Measurements from ENCODE around the gene ODR4. TPM values are rescaled to one million over a fixed set of nuclear protein-coding genes. Genes with fewer than 3 reads are reported as not detected.

ODR4 gene
- total RNA-seq: 46.9 TPM

GRCh38 chr1:186375152-186375928, at the start of gene ODR4, which contains the start of gene TPR:
ODR4 (plus strand) TSS chr1:186375838; CDS start chr1:186379786, 3,948 bp downstream.
TPR (minus strand) TSS chr1:186375253; CDS start chr1:186375028, 225 bp downstream.

GRCh38 chr1:186461014-186461413, 85.4 kb downstream of the ODR4 start, which contains the start of gene PDC:
PDC (minus strand) TSS chr1:186461114; CDS start chr1:186449459, 11,655 bp downstream.

Other genes with a start within 250 kb of the ODR4 start
- gene PRG4, start 79.6 kb upstream of the ODR4 start, total RNA-seq: 0.22 TPM
- gene TPR, start 585 bp upstream of the ODR4 start, total RNA-seq: 166 TPM
- gene PDC, start 85.3 kb downstream of the ODR4 start, total RNA-seq: 285 TPM